ENCODE data around the gene CD47.

The CD47 gene

DNA sequence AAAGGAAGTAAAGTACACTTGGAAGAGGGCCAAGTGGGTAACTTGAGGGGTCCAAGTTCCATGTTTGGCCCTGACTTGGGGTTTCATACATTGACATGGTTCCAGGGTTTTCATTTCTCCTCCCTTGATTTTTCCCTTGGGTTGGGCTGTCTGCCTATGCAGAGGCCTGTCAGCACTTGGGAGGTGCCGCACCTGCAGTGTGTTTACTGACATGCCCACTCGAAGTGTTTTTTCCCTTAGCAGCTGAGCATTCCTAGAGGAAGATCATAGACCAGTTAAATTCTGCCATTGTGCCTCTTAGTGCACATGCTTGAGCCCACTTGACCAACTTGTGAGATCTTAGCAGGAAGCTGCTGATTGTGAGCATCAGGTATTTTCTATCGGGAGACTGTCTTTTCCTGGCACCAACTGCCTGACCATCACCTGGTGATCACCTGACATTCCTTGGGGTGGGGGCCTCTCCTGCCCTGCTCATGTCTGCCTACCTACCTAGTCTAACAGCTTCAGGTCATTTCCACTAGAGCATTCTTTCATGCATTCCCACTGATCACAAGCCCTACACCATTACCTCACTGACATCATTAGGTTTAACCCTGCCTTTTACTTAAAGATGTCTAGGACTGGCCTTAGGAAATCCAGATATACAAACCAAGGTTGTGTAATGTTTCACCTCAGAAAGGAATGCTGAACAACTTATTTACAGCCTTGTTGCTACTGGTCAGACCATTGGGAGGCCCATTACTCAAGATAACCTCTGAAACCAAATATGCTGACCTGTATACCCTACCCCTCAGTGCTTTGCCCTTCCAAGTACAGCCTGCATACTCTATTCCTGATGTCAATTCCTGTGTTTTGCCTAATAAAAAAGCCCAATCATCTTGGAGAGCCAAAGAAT lies 68.3 kb downstream of the CD47 start:
- no peak overlapping the region for H3K4me3 ChIP-seq (ENCODE audit: insufficient read depth, low read depth, low read length, poor library complexity, severe bottlenecking)
- no peak for DNase-seq

DNA sequence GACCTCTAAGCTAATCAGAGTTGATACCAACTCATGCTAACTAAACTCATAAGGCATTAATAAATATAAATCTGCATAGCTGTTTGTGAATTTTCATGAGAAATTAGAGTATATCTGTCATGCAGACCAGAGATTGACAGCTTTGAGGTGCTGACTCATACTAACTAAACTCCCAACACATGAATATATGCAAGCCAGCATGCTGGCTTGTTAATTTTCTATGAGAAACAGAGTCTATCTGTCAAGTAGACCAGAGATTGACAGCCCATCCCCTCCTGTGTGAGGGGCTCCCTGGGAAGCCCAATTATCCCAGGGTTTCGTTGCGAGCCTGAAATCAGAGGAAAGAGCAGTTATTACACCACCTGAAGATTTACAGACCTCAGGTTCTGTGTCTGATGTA lies 69.3 kb downstream of the CD47 start:
- no peaks in the 10 kb centered on the region for H3K36me3 ChIP-seq (ENCODE audit: control insufficient read depth, insufficient read depth, low read length)
- H3K27ac ChIP-seq (ENCODE audit: insufficient read depth, low read length, poor library complexity, severe bottlenecking), result no peak overlapping the region
- H3K9me3 ChIP-seq (ENCODE audit: control insufficient read depth, low read length), result no peaks in the 10 kb centered on the region
- H3K4me1 ChIP-seq (ENCODE audit: control insufficient read depth, insufficient read depth, low read length, poor library complexity, severe bottlenecking), result no peaks in the 10 kb centered on the region
- no peaks in the 10 kb centered on the region for H3K27me3 ChIP-seq (replicated peaks; ENCODE audit: control insufficient read depth, insufficient read depth, low read length, poor library complexity, severe bottlenecking)
- no peak overlapping the region for H3K4me3 ChIP-seq (ENCODE audit: insufficient read depth, low read depth, low read length, poor library complexity, severe bottlenecking)
- DNase-seq, result no peak

More for the DNA sequence above, 68.3 kb downstream of the CD47 start:
- Histone ChIP-seq H3K27ac (ENCODE audit: insufficient read depth, low read length, poor library complexity, severe bottlenecking) (no peak overlapping the region), H3K27me3 (replicated peaks; ENCODE audit: control insufficient read depth, insufficient read depth, low read length, poor library complexity, severe bottlenecking) (no peaks in the 10 kb centered on the region), H3K4me1 (ENCODE audit: control insufficient read depth, insufficient read depth, low read length, poor library complexity, severe bottlenecking) (no peaks in the 10 kb centered on the region), H3K36me3 (ENCODE audit: control insufficient read depth, insufficient read depth, low read length) (no peaks in the 10 kb centered on the region), H3K9me3 (ENCODE audit: control insufficient read depth, low read length) (no peaks in the 10 kb centered on the region)

DNA sequence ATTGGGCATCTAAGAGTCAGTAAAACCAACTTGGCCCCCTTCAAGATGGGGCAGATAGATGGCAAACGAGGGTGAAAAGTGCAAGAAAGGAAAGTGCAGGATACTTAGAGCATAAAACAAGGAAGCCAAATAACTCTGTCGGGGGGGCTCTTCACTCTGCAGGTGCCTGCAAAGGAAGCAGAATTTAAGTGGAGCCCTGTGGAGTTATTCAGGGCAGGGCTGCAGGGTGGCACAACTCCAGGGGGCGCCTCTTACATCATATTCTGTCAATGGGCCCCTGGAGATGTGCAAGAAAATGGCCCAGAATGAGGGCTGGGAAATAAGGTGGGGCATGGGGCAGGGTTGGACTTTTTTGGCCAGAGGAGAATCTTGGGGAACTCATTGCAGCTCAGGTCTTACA lies 69.7 kb downstream of the CD47 start:
- H3K36me3 ChIP-seq (ENCODE audit: control insufficient read depth, insufficient read depth, low read length), result no peaks in the 10 kb centered on the region
- no peak overlapping the region for H3K4me3 ChIP-seq (ENCODE audit: insufficient read depth, low read depth, low read length, poor library complexity, severe bottlenecking)
- no peak overlapping the region for H3K27ac ChIP-seq (ENCODE audit: insufficient read depth, low read length, poor library complexity, severe bottlenecking)
- H3K27me3 ChIP-seq (replicated peaks; ENCODE audit: control insufficient read depth, insufficient read depth, low read length, poor library complexity, severe bottlenecking), result no peaks in the 10 kb centered on the region
- DNase-seq, result no peak
- no peaks in the 10 kb centered on the region for H3K4me1 ChIP-seq (ENCODE audit: control insufficient read depth, insufficient read depth, low read length, poor library complexity, severe bottlenecking)
- no peaks in the 10 kb centered on the region for H3K9me3 ChIP-seq (ENCODE audit: control insufficient read depth, low read length)

DNA sequence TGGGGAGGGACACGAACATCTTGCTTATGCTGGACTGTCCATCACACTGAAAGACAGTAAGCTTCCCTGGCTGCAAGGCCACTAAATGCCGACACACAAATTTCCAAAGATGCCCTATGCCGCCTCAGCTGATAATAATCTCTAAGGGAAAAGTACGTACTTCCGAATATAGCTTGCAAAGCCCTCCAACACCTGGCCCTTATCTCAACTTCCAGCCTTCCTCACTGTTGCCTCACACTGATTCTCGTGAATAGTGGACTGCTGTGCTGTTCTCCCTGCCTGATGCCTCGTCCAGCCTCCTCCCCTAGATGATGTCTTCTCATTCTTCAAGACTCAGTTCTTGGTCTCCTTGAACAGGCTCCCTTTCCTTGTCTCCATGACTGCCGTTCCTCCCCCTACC lies 72.3 kb downstream of the CD47 start:
- no peaks in the 10 kb centered on the region for H3K9me3 ChIP-seq (ENCODE audit: control insufficient read depth, low read length)
- H3K4me1 ChIP-seq (ENCODE audit: control insufficient read depth, insufficient read depth, low read length, poor library complexity, severe bottlenecking), result no peaks in the 10 kb centered on the region
- no peak overlapping the region for H3K4me3 ChIP-seq (ENCODE audit: insufficient read depth, low read depth, low read length, poor library complexity, severe bottlenecking)
- no peak overlapping the region for H3K27ac ChIP-seq (ENCODE audit: insufficient read depth, low read length, poor library complexity, severe bottlenecking)
- DNase-seq, result no peak
- H3K27me3 ChIP-seq (replicated peaks; ENCODE audit: control insufficient read depth, insufficient read depth, low read length, poor library complexity, severe bottlenecking), result no peaks in the 10 kb centered on the region
- H3K36me3 ChIP-seq (ENCODE audit: control insufficient read depth, insufficient read depth, low read length), result no peaks in the 10 kb centered on the region

- Histone ChIP-seq H3K27me3 (replicated peaks; ENCODE audit: control insufficient read depth, insufficient read depth, low read length, poor library complexity, severe bottlenecking) (no peaks in the 10 kb centered on the region), H3K9me3 (ENCODE audit: control insufficient read depth, low read length) (no peaks in the 10 kb centered on the region), H3K4me3 (ENCODE audit: insufficient read depth, low read depth, low read length, poor library complexity, severe bottlenecking) (no peak overlapping the region), H3K4me1 (ENCODE audit: control insufficient read depth, insufficient read depth, low read length, poor library complexity, severe bottlenecking) (no peaks in the 10 kb centered on the region), H3K27ac (ENCODE audit: insufficient read depth, low read length, poor library complexity, severe bottlenecking) (no peak overlapping the region), H3K36me3 (ENCODE audit: control insufficient read depth, insufficient read depth, low read length) (no peaks in the 10 kb centered on the region)
- no peak for DNase-seq
Measured at GRCh38 chr3:108017587-108017986, 73.2 kb downstream of the CD47 start.

DNA sequence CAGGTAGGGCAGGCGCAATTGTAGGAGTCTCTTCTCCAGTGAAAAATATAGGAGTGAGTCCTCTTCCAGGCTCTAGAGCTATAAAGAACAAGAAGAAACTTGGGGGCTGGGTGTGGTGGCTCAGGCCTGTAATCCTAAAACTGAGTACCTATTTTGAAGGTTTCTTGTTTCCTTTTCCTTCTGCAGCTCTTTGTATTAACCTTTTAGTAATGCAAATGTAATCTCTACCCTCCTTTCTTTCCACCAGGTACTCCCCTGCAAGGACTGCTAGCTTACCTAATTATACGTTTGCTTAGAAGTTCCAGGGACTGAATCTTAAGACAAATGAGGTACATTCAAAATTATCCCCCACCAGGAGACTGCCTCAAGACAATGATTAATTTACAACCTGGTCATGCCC lies 75.9 kb downstream of the CD47 start:
- Histone ChIP-seq H3K9me3 (ENCODE audit: control insufficient read depth, low read length) (no peaks in the 10 kb centered on the region), H3K27me3 (replicated peaks; ENCODE audit: control insufficient read depth, insufficient read depth, low read length, poor library complexity, severe bottlenecking) (no peaks in the 10 kb centered on the region), H3K4me1 (ENCODE audit: control insufficient read depth, insufficient read depth, low read length, poor library complexity, severe bottlenecking) (no peaks in the 10 kb centered on the region)

DNA sequence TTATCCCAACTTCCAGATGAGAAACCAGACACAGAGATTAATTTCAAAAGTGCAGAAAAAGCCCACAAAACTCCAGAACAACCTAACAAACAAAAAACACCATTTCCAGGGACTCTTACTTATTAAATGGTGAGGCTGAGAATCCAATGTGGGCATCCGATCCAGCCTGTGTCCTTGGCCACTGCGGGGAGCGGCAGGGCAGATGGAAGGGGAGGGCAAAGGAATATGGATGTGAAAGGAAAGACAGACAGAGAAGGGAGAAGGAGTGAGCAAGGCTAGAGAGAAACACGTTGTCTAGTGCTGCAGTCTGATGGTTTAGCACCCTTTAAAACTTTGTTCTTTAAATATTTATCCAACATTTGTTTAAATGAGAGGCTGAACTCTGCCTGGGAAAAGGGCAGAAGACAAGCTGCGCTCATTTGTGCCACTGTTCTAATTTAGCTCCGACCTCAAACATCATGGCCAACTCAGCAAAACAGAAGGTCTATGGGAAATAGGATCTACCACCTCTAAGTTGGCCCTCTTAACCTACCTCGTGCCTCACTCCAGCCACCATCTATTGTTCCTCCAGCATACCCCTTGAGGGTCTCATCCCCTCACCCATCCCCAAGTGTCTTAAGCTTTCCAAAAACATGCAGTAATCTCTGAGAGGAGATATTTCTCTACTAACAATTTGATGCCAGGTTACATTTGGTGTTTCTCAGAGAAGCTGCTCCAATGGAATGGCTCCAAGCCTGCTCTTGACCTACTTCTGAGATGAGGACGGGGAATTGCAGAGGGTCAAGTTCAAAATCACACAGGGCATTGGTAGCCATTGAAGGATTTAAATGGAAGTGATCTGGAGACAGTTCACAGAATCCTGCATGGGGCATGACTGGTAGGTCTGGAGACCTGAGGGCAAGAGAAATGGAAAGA lies 77.4 kb downstream of the CD47 start:
- no peak overlapping the region for H3K4me3 ChIP-seq (ENCODE audit: insufficient read depth, low read depth, low read length, poor library complexity, severe bottlenecking)
- H3K4me1 ChIP-seq (ENCODE audit: control insufficient read depth, insufficient read depth, low read length, poor library complexity, severe bottlenecking), result no peaks in the 10 kb centered on the region
- no peaks in the 10 kb centered on the region for H3K9me3 ChIP-seq (ENCODE audit: control insufficient read depth, low read length)
- H3K27ac ChIP-seq (ENCODE audit: insufficient read depth, low read length, poor library complexity, severe bottlenecking), result no peak overlapping the region
- H3K36me3 ChIP-seq (ENCODE audit: control insufficient read depth, insufficient read depth, low read length), result no peaks in the 10 kb centered on the region
- H3K27me3 ChIP-seq (replicated peaks; ENCODE audit: control insufficient read depth, insufficient read depth, low read length, poor library complexity, severe bottlenecking), result no peaks in the 10 kb centered on the region
- DNase-seq, result no peak

More for the DNA sequence above, 75.9 kb downstream of the CD47 start:
- no peak for DNase-seq
- H3K36me3 ChIP-seq (ENCODE audit: control insufficient read depth, insufficient read depth, low read length), result no peaks in the 10 kb centered on the region
- no peak overlapping the region for H3K27ac ChIP-seq (ENCODE audit: insufficient read depth, low read length, poor library complexity, severe bottlenecking)
- H3K4me3 ChIP-seq (ENCODE audit: insufficient read depth, low read depth, low read length, poor library complexity, severe bottlenecking), result no peak overlapping the region

GRCh38 chr3:108012304-108012703 lies 78.5 kb downstream of the CD47 start:
- Histone ChIP-seq H3K36me3 (ENCODE audit: control insufficient read depth, insufficient read depth, low read length) (no peaks in the 10 kb centered on the region), H3K27me3 (replicated peaks; ENCODE audit: control insufficient read depth, insufficient read depth, low read length, poor library complexity, severe bottlenecking) (no peaks in the 10 kb centered on the region), H3K9me3 (ENCODE audit: control insufficient read depth, low read length) (no peaks in the 10 kb centered on the region), H3K4me1 (ENCODE audit: control insufficient read depth, insufficient read depth, low read length, poor library complexity, severe bottlenecking) (no peaks in the 10 kb centered on the region), H3K4me3 (ENCODE audit: insufficient read depth, low read depth, low read length, poor library complexity, severe bottlenecking) (no peak overlapping the region), H3K27ac (ENCODE audit: insufficient read depth, low read length, poor library complexity, severe bottlenecking) (no peak overlapping the region)
- DNase-seq, result no peak

DNA sequence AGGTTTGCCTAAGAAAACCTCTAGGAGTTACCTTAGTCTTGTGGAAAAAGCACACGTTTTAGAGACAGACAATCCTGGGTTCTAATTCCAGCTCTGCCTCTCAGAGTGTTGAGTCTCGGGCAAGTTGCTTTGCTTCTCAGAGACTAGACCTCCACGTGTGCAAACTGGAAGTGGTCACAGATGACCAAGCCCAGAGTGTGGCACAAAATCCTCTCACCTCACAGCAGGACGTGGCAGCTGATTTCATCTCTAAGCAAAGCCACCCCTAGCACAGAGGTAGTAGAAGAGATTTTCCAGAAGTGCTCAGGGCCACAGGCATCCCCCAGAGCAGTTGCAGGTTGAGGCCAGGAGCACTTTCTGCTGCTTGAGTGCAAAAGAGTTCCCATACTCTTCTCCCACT lies 79.2 kb downstream of the CD47 start:
- no peaks in the 10 kb centered on the region for H3K9me3 ChIP-seq (ENCODE audit: control insufficient read depth, low read length)
- no peaks in the 10 kb centered on the region for H3K27me3 ChIP-seq (replicated peaks; ENCODE audit: control insufficient read depth, insufficient read depth, low read length, poor library complexity, severe bottlenecking)
- no peak overlapping the region for H3K4me3 ChIP-seq (ENCODE audit: insufficient read depth, low read depth, low read length, poor library complexity, severe bottlenecking)
- H3K36me3 ChIP-seq (ENCODE audit: control insufficient read depth, insufficient read depth, low read length), result no peaks in the 10 kb centered on the region
- DNase-seq, result no peak
- no peaks in the 10 kb centered on the region for H3K4me1 ChIP-seq (ENCODE audit: control insufficient read depth, insufficient read depth, low read length, poor library complexity, severe bottlenecking)
- no peak overlapping the region for H3K27ac ChIP-seq (ENCODE audit: insufficient read depth, low read length, poor library complexity, severe bottlenecking)

All from effector memory CD4-positive, alpha-beta T cell (primary cell).